Measurements from ENCODE around the gene KIFBP.

KIFBP gene

GRCh38 chr10:68950598-68950997 lies 38.0 kb upstream of the KIFBP start:
- H3K4me3 ChIP-seq (ENCODE audit: insufficient read depth, low read length, poor library complexity, severe bottlenecking), result no peak overlapping the region
- no peak overlapping the region for H3K4me2 ChIP-seq (ENCODE audit: low read depth, low read length, poor library complexity, severe bottlenecking)
- H3K36me3 ChIP-seq (ENCODE audit: low read length), result peaks cover 19% of the 10 kb centered on the region; the same call in 1 of the 2 replicates
- no peak overlapping the region for H2AFZ ChIP-seq (ENCODE audit: low read depth, low read length, severe bottlenecking)
- peaks cover 27% of the 10 kb centered on the region for H3F3A ChIP-seq (ENCODE audit: insufficient read depth)
- no peaks in the 10 kb centered on the region for H3K27me3 ChIP-seq (ENCODE audit: low read length)
- no peaks in the 10 kb centered on the region for H3K9me3 ChIP-seq (ENCODE audit: insufficient read depth, low read length)
- no peaks in the 10 kb centered on the region for H3K9me2 ChIP-seq (replicated peaks; ENCODE audit: insufficient read depth, low read length)
- H3K9ac ChIP-seq (ENCODE audit: low read length), result no peak overlapping the region
- H3K27ac ChIP-seq (ENCODE audit: low read depth, low read length), result no peak overlapping the region
- H4K20me1 ChIP-seq (ENCODE audit: low read depth, low read length), result no peaks in the 10 kb centered on the region
- TF ChIP-seq CTCF (IDR thresholded peaks at IDR 0.05; ENCODE audit: insufficient read depth, low read length, poor library complexity, severe bottlenecking) (no peak), EZH2phosphoT487 (conservative IDR thresholded peaks at IDR 0.05; ENCODE audit: low read length) (no peak)
- peaks cover 4% of the 10 kb centered on the region; the same call in 1 of the 2 replicates for H3K79me2 ChIP-seq (ENCODE audit: insufficient read depth, low read length)

- peaks cover 19% of the 10 kb centered on the region for H3K36me3 ChIP-seq (ENCODE audit: low read length)
- H3F3A ChIP-seq (ENCODE audit: insufficient read depth), result peaks cover 29% of the 10 kb centered on the region
- H3K27me3 ChIP-seq (ENCODE audit: low read length), result no peaks in the 10 kb centered on the region
- H3K9ac ChIP-seq (ENCODE audit: low read length), result peak overlapping the region; percentile 98; the same call in 1 of the 2 replicates
- H3K4me2 ChIP-seq (ENCODE audit: low read depth, low read length, poor library complexity, severe bottlenecking), result peak overlapping the region; percentile 94
- TF ChIP-seq CTCF (IDR thresholded peaks at IDR 0.05; ENCODE audit: insufficient read depth, low read length, poor library complexity, severe bottlenecking) (no peak), EZH2phosphoT487 (conservative IDR thresholded peaks at IDR 0.05; ENCODE audit: low read length) (no peak)
- H3K4me3 ChIP-seq (ENCODE audit: insufficient read depth, low read length, poor library complexity, severe bottlenecking), result peak overlapping the region; percentile 99
- H3K9me2 ChIP-seq (replicated peaks; ENCODE audit: insufficient read depth, low read length), result no peaks in the 10 kb centered on the region
- H2AFZ ChIP-seq (ENCODE audit: low read depth, low read length, severe bottlenecking), result no peak overlapping the region
- H4K20me1 ChIP-seq (ENCODE audit: low read depth, low read length), result peaks cover 24% of the 10 kb centered on the region
- H3K27ac ChIP-seq (ENCODE audit: low read depth, low read length), result no peak overlapping the region
- peaks cover 44% of the 10 kb centered on the region for H3K79me2 ChIP-seq (ENCODE audit: insufficient read depth, low read length)
- no peaks in the 10 kb centered on the region for H3K9me3 ChIP-seq (ENCODE audit: insufficient read depth, low read length)
These were observed 33.7 kb upstream of the KIFBP start for GRCh38 chr10:68954904-68955303.

- H3K4me2 ChIP-seq (ENCODE audit: low read depth, low read length, poor library complexity, severe bottlenecking), result peak overlapping the region; percentile 94
- H2AFZ ChIP-seq (ENCODE audit: low read depth, low read length, severe bottlenecking), result peak overlapping the region; percentile 46
- H3K36me3 ChIP-seq (ENCODE audit: low read length), result peaks cover 23% of the 10 kb centered on the region
- H3K4me3 ChIP-seq (ENCODE audit: insufficient read depth, low read length, poor library complexity, severe bottlenecking), result peak overlapping the region; percentile 99
- peaks cover 28% of the 10 kb centered on the region for H4K20me1 ChIP-seq (ENCODE audit: low read depth, low read length)
- H3K9me3 ChIP-seq (ENCODE audit: insufficient read depth, low read length), result no peaks in the 10 kb centered on the region
- H3K9me2 ChIP-seq (replicated peaks; ENCODE audit: insufficient read depth, low read length), result no peaks in the 10 kb centered on the region
- H3K27me3 ChIP-seq (ENCODE audit: low read length), result no peaks in the 10 kb centered on the region
- peaks cover 29% of the 10 kb centered on the region for H3F3A ChIP-seq (ENCODE audit: insufficient read depth)
- TF ChIP-seq EZH2phosphoT487 (conservative IDR thresholded peaks at IDR 0.05; ENCODE audit: low read length), result no peak
- no peak for TF ChIP-seq CTCF (IDR thresholded peaks at IDR 0.05; ENCODE audit: insufficient read depth, low read length, poor library complexity, severe bottlenecking)
- peak overlapping the region; percentile 80 for H3K27ac ChIP-seq (ENCODE audit: low read depth, low read length)
- peak overlapping the region; percentile 98 for H3K9ac ChIP-seq (ENCODE audit: low read length)
- H3K79me2 ChIP-seq (ENCODE audit: insufficient read depth, low read length), result peaks cover 49% of the 10 kb centered on the region
These were observed 33.2 kb upstream of the KIFBP start for GRCh38 chr10:68955355-68955831.
